MM.1S (cell line): Measurements from ENCODE around the gene SDHAF1.
"Not testable (repeated sequence)": the region's sequence is repeated elsewhere in the genome, so short reads cannot be mapped to it uniquely, and the experiment has no call there.

Experiments used
- DNase-seq: peaks from one replicate; pipeline ENCODE4 v3.0.0-alpha.2; 2015
- H2AFZ ChIP-seq: fragments of 300-600 bp; sonication (generic); 2 replicates; pipeline ENCODE4 v1.6.0; 2016; ENCODE audit warnings: antibody characterized with exemption, low read length
- H3F3A ChIP-seq: fragments of 300-600 bp; sonication (generic); 2 replicates; pipeline ENCODE4 v1.6.1; 2016; ENCODE audit warnings: mild to moderate bottlenecking, antibody characterized with exemption, low read length, moderate library complexity, mixed read lengths; ENCODE audit not compliant: insufficient read depth
- H3K27ac ChIP-seq: fragments of 300-600 bp; sonication (generic); 2 replicates; pipeline ENCODE4 v1.5.1; 2016; ENCODE audit warnings: mild to moderate bottlenecking, low read length
- H3K27me3 ChIP-seq: fragments of 300-600 bp; sonication (generic); replicated peaks from 2 replicates; pipeline ENCODE4 v1.6.0; 2016; ENCODE audit warnings: low read length; ENCODE audit not compliant: insufficient read depth
- H3K36me3 ChIP-seq: fragments of 300-600 bp; sonication (generic); replicated peaks from 2 replicates; pipeline ENCODE4 v1.6.1; 2016; ENCODE audit warnings: mild to moderate bottlenecking, low read length, mixed read lengths; ENCODE audit not compliant: insufficient read depth
- H3K4me1 ChIP-seq: fragments of 300-600 bp; sonication (generic); 2 replicates; pipeline ENCODE4 v1.6.1; 2016; ENCODE audit warnings: low read length, mixed read lengths
- H3K4me2 ChIP-seq: fragments of 300-600 bp; sonication (generic); 2 replicates; pipeline ENCODE4 v1.6.0; 2016; ENCODE audit warnings: low read depth, low read length
- H3K4me3 ChIP-seq: fragments of 300-600 bp; sonication (generic); 2 replicates; pipeline ENCODE4 v1.5.1; 2016; ENCODE audit warnings: low read length, mixed read lengths
- H3K79me2 ChIP-seq: fragments of 300-600 bp; sonication (generic); 2 replicates; pipeline ENCODE4 v1.6.1; 2016; ENCODE audit warnings: mixed run types, low read length, mixed read lengths
- H3K9ac ChIP-seq: fragments of 300-600 bp; sonication (generic); 2 replicates; pipeline ENCODE4 v1.6.1; 2016; ENCODE audit warnings: low read length, mixed read lengths
- H3K9me2 ChIP-seq: fragments of 300-600 bp; sonication (generic); replicated peaks from 2 replicates; pipeline ENCODE4 v1.6.1; 2016; ENCODE audit warnings: mild to moderate bottlenecking, low read length, mixed read lengths; ENCODE audit not compliant: insufficient read depth
- H3K9me3 ChIP-seq: fragments of 300-600 bp; sonication (generic); replicated peaks from 2 replicates; pipeline ENCODE4 v1.6.1; 2016; ENCODE audit warnings: mild to moderate bottlenecking, low read length, mixed read lengths; ENCODE audit not compliant: insufficient read depth
- H4K20me1 ChIP-seq: fragments of 300-600 bp; sonication (generic); 2 replicates; pipeline ENCODE4 v1.6.1; 2016; ENCODE audit warnings: mild to moderate bottlenecking, low read length, moderate library complexity, mixed read lengths; ENCODE audit not compliant: insufficient read depth
- CTCF ChIP-seq: fragments of 300-600 bp; sonication (generic); IDR thresholded peaks from 2 replicates; pipeline ENCODE4 v1.5.1; 2016; ENCODE audit warnings: antibody characterized with exemption, low read length, mixed read lengths
- EZH2 ChIP-seq: fragments of 300-600 bp; sonication (generic); optimal IDR thresholded peaks from 2 replicates; pipeline ENCODE3; 2017; ENCODE audit warnings: low read depth, mild to moderate bottlenecking, antibody characterized with exemption, low read length, mixed read lengths
- EZH2phosphoT487 ChIP-seq: fragments of 300-600 bp; sonication (generic); IDR thresholded peaks from 2 replicates; pipeline ENCODE4 v1.6.1; 2018; ENCODE audit warnings: antibody characterized with exemption, low read length

Gene SDHAF1

GRCh38 chr19:36031308-36031707 lies 36.3 kb downstream of the SDHAF1 start:
- no peak for TF ChIP-seq CTCF
- TF ChIP-seq EZH2phosphoT487 = no peak
- TF ChIP-seq EZH2 = no peak
- H3K4me3 ChIP-seq = no peak overlapping the region
- H3K79me2 ChIP-seq = no peaks in the 10 kb centered on the region
- H3K36me3 ChIP-seq = no peaks in the 10 kb centered on the region
- H3K9me2 ChIP-seq = no peaks in the 10 kb centered on the region
- H2AFZ ChIP-seq = no peak overlapping the region
- peaks cover 4% of the 10 kb centered on the region; the same call in 1 of the 2 replicates for H3F3A ChIP-seq
- H3K4me2 ChIP-seq = no peak overlapping the region
- no peaks in the 10 kb centered on the region for H3K9me3 ChIP-seq
- H3K27ac ChIP-seq = no peak overlapping the region
- H3K27me3 ChIP-seq = no peaks in the 10 kb centered on the region
- DNase-seq = no peak
- no peak overlapping the region for H3K9ac ChIP-seq
- no peaks in the 10 kb centered on the region for H3K4me1 ChIP-seq
- H4K20me1 ChIP-seq = no peaks in the 10 kb centered on the region

GRCh38 chr19:36032251-36033104 lies 37.5 kb downstream of the SDHAF1 start, which contains the start of gene CLIP3:
Gene CLIP3 (minus strand): TSS chr19:36032873. CDS start chr19:36032357, 516 bp downstream.
- Histone ChIP-seq H3K36me3 (no peaks in the 10 kb centered on the region), H3K79me2 (no peaks in the 10 kb centered on the region), H3K9me2 (no peaks in the 10 kb centered on the region), H3K4me1 (no peaks in the 10 kb centered on the region), H3K4me3 (no peak within 1 kb of the TSS), H3K9ac (no peak within 1 kb of the TSS), H3F3A (peaks cover 4% of the 10 kb centered on the region; the same call in 1 of the 2 replicates), H2AFZ (no peak within 1 kb of the TSS), H3K9me3 (no peaks in the 10 kb centered on the region), H3K4me2 (no peak within 1 kb of the TSS), H3K27ac (no peak within 1 kb of the TSS), H4K20me1 (no peaks in the 10 kb centered on the region), H3K27me3 (no peaks in the 10 kb centered on the region)
- no peak for DNase-seq
- TF ChIP-seq EZH2phosphoT487 (no peak), CTCF (no peak), EZH2 (no peak)

GRCh38 chr19:36040495-36040894 lies 45.5 kb downstream of the SDHAF1 start:
- Histone ChIP-seq H3K9ac (no peak overlapping the region), H3K27me3 (no peaks in the 10 kb centered on the region), H3K4me3 (no peak overlapping the region), H3K9me3 (no peaks in the 10 kb centered on the region), H3K27ac (no peak overlapping the region), H3K9me2 (no peaks in the 10 kb centered on the region), H2AFZ (no peak overlapping the region), H4K20me1 (no peaks in the 10 kb centered on the region), H3K36me3 (no peaks in the 10 kb centered on the region), H3F3A (no peaks in the 10 kb centered on the region), H3K4me1 (no peaks in the 10 kb centered on the region), H3K79me2 (no peaks in the 10 kb centered on the region), H3K4me2 (no peak overlapping the region)
- no peak for TF ChIP-seq CTCF
- no peak for TF ChIP-seq EZH2
- TF ChIP-seq EZH2phosphoT487 = no peak
- no peak for DNase-seq

- not testable (repeated sequence) for H3K9ac ChIP-seq, H3K79me2 ChIP-seq, H3K4me2 ChIP-seq, H3K9me2 ChIP-seq, H3K36me3 ChIP-seq, H3K27me3 ChIP-seq, H3K9me3 ChIP-seq, H3F3A ChIP-seq, H4K20me1 ChIP-seq, H3K4me3 ChIP-seq, DNase-seq, H3K4me1 ChIP-seq, H3K27ac ChIP-seq, H2AFZ ChIP-seq
Observed at GRCh38 chr19:36041092-36041491, 46.1 kb downstream of the SDHAF1 start.
